ENCODE measurements around the gene TRIM23. TPM values are rescaled to one million over a fixed set of nuclear protein-coding genes. Genes with fewer than 3 reads are reported as not detected.

The TRIM23 gene
- total RNA-seq, 1 donor from 2014 or later, result 14.0 TPM

GRCh38 chr5:65544473-65544872, 79.7 kb downstream of the TRIM23 start:
- intact Hi-C loops (cut with DNase I), result no loop called here
- Histone ChIP-seq H3K9me3 (no peaks in the 10 kb centered on the region), H3K27me3 (no peaks in the 10 kb centered on the region), H3K27ac (no peak overlapping the region), H3K36me3 (no peaks in the 10 kb centered on the region), H3K4me3 (no peak overlapping the region), H3K4me1 (no peaks in the 10 kb centered on the region)
- TF ChIP-seq POLR2AphosphoS5 (IDR thresholded peaks at IDR 0.05; ENCODE audit: insufficient read depth in 1 of 2, low read depth in 1 of 2) (no peak), CTCF (IDR thresholded peaks at IDR 0.05) (no peak), POLR2A (IDR thresholded peaks at IDR 0.05) (no peak)
- DNase-seq (ENCODE audit: extremely low spot score in 2 of 2), result no peak

- H3K4me3 ChIP-seq, result no peak overlapping the region
- no peak for DNase-seq (ENCODE audit: extremely low spot score in 2 of 2)
- H3K27ac ChIP-seq, result no peak overlapping the region
- no peaks in the 10 kb centered on the region for H3K36me3 ChIP-seq
- no peaks in the 10 kb centered on the region for H3K9me3 ChIP-seq
- TF ChIP-seq POLR2A (IDR thresholded peaks at IDR 0.05), result no peak
- no peak for TF ChIP-seq CTCF (IDR thresholded peaks at IDR 0.05)
- no peak for TF ChIP-seq POLR2AphosphoS5 (IDR thresholded peaks at IDR 0.05; ENCODE audit: insufficient read depth in 1 of 2, low read depth in 1 of 2)
- intact Hi-C loops (cut with DNase I), result no loop called here
- no peaks in the 10 kb centered on the region for H3K27me3 ChIP-seq
- H3K4me1 ChIP-seq, result no peaks in the 10 kb centered on the region
Measured at GRCh38 chr5:65539827-65540226, 84.3 kb downstream of the TRIM23 start.

Small RNAs within 50 kb of the gene (small RNA-seq; reads per million reads assigned to genes)
- gene RNU6-540P, result not detected

Other genes with a start within 250 kb of the TRIM23 start
- 1.5 TPM for gene ADAMTS6, start 142.4 kb downstream of the TRIM23 start, total RNA-seq
- gene CENPK, start 61.2 kb downstream of the TRIM23 start, total RNA-seq, result 3.4 TPM
- 57.0 TPM for gene PPWD1, start 61.0 kb downstream of the TRIM23 start, total RNA-seq
- 2.0 TPM for gene SHLD3, start 694 bp upstream of the TRIM23 start, total RNA-seq
- gene TRAPPC13, start 694 bp upstream of the TRIM23 start, total RNA-seq, result 11.0 TPM
- 6.4 TPM for gene SGTB, start 97.8 kb upstream of the TRIM23 start, total RNA-seq
- 6.6 TPM for gene NLN, start 97.9 kb upstream of the TRIM23 start, total RNA-seq